NCI-H2171 treated with DMSO at 0.1 percent for 48 hours (cell line): ENCODE measurements around the gene HES3.

ENCODE experiments used
- DNase-seq: peaks from one replicate; lab custom pipeline; 2025; lab: John Stamatoyannopoulos, UW

Gene HES3, protein sequence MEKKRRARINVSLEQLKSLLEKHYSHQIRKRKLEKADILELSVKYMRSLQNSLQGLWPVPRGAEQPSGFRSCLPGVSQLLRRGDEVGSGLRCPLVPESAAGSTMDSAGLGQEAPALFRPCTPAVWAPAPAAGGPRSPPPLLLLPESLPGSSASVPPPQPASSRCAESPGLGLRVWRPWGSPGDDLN

GRCh38 chr1:6243993-6244392 is at the start of gene HES3:
Gene HES3 (plus strand): TSS chr1:6244179. CDS start chr1:6244366, 187 bp downstream.
- no peak for DNase-seq

DNA sequence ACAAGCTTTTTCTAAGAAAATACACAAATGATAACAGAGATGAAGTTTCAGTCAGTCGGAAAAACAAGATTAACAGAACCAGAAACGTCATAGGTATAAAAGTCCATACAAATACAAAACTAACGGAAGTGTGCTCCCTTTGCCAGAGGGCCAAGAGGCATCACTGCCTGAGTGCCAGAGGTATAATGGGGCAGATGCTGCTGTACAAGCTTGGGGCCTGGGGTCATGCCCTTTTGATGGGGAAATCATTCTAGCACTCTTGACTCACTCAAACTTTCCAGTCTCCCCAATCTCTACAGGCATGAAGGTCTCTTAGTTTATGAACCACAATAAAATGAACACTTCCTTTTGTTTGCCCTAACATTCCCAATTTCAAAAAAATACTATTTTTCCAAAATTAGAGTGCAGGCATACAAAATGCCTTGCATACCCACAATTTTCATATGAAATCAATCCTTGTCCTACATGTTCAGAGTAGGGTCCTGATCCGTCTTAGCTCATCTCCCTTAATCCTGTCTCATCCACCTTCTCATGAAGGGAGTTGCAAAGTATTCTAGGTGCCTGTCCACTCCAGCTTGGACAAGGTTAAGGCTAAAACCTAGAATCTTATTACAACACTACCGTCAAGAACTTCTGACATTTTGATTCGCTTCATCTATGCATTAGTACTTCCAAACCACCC is 46.1 kb upstream of the HES3 start:
- DNase-seq, result no peak

GRCh38 chr1:6198646-6199297 is 45.2 kb upstream of the HES3 start:
- no peak for DNase-seq

GRCh38 chr1:6199298-6200187 is 44.4 kb upstream of the HES3 start, which contains the start of gene RPL22:
Gene RPL22 (minus strand): TSS chr1:6199595. CDS start chr1:6199573, 22 bp downstream.
- peak; percentile 99 for DNase-seq

DNA sequence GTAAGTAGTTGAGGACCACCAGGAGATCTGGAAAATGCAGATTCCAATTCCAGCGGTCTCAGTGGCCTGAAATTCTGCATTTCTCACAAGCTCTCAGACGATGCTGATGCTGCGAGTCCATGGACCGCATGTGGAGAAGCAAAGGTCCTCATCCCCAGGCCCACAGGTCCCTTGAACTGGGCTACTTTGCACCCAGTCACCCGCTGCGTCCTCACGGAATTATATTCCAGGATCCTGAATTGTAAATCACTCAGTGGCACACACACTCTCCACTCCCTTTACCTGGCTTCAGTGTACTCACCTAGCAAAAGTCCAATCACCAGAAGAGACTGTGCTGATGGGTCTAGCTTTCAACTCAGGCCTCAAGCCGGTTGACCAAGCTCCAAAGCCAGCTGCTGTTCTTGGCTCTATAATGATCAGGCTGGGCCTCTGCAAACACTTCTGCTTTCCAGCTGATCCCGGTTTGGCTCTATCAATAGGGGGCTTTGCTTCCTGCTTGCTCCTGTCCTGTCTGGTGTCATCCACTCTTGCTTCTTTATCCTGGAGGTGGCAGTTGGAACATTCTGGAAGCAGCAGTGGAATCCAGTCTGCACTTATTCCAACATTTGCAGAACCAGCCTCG is 43.7 kb upstream of the HES3 start:
- DNase-seq, result no peak

- DNase-seq, result no peak
Observed at GRCh38 chr1:6202256-6202655, 41.7 kb upstream of the HES3 start.

DNA sequence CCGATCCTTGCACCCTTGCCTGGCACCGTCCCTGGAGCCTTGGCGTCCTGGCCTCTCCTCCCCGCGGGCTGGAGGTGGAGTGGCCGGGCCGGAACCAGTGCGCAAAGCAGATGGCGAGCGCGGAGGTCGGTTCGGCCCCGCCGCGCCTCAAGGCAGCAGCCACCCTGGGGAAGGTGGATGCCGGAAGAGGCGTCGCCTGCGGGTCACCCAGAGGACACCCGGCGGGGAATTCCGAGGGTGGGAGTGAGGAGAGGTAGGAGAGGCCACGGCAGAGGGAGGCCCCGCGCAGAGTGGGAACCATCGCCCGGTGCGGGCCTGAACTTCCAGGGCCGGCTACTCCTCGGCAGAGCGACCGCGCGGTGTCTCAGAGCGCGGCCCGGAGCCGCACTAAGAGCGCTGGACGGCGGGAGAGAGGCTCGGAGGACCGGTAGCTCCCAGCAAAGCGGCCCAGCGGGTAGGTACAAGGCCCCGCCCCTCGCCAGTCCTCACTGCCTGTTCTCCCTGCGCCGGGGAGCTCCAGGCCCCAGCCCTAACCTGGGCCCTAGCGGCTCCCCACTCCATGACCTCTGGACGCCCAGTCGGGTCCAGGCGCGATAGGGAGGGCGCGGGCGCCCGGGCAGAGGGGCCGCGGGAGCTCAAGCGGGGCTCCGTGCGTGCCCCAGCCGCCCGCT is 38.0 kb upstream of the HES3 start, which contains the start of gene RNF207:
RNF207 (plus strand) TSS at position 271 of the 671 bp plus-strand sequence. CDS start 417 bp downstream, outside the sequence.
- DNase-seq, result no peak

GRCh38 chr1:6206520-6206855 is 37.5 kb upstream of the HES3 start:
- DNase-seq, result no peak

DNA sequence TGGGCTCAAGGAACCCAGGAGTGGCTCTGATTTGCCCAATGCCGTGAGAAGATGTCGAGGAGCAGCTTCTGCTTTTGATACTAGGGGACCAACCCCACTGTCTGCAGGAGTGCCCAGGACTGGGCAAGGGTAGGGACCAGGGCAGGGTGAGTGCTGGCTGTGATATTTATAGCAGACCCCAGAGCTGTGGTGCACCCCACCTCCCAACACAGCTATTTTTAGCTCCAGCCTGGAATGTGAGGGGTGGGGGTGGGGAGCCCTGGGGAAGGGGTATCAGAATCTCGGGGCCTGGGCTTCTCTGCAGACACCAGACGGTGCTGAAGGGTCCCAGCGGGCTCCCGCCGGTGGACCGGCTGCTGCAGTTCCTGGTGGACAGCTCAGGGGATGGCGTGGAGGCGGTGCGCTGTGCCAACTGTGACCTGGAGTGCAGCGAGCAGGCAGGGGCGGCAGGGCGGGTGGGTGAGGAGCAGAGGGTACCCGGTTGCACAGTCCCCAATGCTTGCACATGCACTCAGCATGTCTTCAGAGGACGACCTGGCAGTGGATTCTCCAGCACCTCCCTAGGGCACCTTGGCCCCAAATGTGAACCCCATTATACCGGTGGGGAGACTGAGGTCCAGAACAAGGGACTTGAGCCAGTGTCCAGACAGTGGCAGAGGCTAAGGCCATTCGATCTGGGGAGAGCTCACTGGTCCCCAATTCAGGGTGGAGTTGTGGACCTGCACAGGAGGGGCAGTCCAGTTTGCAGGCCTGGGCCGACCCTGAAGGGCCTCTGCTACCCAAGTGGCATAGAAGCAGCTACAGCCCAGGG is 36.7 kb upstream of the HES3 start:
- no peak for DNase-seq

DNA sequence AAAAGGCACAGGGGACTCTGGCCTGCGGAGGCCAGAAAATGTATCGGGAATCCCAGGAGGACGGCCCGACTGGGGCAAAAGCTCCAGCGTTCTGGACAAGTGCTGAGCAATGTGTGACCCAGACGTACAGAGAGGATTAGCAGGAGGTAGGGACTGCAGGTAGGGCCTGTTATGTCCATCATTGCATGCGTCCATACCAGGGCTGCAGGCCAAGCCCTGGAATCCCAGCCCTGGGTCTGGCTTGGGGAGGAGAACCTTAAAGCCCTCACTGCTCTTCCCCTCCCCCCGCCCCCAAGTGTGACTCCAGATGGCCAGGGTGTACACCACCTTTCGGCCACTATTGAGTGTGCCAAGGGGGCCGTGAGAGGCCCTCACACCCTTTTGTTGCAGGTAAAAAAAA is 36.1 kb upstream of the HES3 start:
- no peak for DNase-seq

DNA sequence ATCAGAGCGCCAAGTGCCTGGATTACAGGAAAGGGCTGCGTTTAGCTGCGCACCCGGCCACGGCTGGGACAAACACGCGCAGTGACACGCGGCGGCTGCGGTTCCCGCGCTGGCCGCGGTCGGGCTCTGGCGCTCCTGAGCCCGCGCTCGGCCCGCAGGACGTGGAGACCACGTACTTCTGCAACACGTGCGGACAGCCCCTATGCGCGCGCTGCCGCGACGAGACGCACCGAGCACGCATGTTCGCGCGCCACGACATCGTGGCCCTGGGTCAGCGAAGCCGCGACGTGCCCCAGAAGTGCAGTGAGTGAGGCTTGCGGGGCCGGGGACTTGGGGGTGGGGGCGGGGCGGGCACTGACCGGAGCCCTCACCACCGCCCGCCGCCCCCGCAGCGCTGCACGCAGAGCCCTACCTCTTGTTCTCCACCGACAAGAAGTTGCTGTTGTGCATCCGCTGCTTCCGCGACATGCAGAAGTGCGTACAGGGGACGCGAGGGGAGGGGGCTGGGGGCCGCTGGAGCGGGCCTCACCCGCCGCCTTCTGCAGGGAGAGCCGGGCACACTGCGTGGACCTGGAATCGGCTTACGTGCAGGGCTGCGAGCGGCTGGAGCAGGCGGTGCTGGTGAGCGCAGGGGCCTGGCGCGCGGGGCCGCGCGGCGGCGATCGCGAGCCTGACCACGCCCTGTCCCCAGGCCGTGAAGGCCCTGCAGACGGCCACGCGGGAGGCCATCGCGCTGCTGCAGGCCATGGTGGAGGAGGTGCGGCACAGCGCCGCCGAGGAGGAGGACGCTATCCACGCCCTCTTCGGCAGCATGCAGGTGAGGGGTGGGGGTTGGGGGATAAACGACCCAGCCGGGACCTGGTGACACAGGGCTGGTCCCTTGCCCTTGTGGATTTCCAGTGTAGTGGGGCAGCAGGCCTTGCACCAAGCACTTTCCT is 35.0 kb upstream of the HES3 start:
- no peak for DNase-seq

DNA sequence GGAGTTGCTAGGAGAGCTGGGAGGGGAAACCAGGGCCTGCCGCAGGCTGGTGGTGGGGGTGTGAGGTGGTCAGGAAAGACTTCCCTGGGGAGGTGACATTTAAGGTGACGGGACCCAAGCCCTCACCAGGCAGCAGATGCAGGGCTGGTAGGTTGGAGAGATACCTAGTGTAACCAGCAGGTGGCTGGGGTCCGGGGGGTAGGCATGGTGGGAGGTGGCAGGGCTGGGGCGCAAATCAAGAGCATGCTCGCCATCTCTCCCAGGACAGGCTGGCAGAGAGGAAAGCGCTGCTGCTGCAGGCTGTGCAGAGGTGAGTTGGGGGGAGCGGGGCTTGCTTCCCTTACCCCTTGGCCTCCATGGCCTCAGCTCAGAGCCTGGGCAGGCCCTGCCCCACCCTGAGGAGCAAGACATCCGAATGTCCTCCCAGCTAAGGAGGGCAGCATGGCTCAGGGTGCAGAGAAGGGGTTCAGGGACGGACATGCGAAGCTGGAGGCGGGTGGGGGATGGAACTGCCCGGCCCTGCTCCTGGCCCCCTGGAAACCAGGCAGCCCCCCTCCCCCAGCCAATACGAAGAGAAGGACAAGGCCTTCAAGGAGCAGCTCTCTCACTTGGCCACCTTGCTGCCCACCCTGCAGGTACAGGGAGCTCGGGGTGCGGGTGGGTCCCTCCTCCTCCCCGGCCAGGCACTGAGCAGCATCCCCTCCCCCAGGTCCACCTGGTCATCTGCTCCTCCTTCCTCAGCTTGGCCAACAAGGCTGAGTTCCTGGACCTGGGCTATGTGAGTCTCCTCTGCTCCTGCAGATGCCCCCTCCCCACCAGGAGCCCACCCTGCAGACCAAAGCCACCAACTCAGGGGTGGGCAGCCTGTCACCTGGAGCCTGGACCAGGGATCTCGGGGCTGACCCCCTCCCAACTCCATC is 34.1 kb upstream of the HES3 start:
- no peak for DNase-seq

DNA sequence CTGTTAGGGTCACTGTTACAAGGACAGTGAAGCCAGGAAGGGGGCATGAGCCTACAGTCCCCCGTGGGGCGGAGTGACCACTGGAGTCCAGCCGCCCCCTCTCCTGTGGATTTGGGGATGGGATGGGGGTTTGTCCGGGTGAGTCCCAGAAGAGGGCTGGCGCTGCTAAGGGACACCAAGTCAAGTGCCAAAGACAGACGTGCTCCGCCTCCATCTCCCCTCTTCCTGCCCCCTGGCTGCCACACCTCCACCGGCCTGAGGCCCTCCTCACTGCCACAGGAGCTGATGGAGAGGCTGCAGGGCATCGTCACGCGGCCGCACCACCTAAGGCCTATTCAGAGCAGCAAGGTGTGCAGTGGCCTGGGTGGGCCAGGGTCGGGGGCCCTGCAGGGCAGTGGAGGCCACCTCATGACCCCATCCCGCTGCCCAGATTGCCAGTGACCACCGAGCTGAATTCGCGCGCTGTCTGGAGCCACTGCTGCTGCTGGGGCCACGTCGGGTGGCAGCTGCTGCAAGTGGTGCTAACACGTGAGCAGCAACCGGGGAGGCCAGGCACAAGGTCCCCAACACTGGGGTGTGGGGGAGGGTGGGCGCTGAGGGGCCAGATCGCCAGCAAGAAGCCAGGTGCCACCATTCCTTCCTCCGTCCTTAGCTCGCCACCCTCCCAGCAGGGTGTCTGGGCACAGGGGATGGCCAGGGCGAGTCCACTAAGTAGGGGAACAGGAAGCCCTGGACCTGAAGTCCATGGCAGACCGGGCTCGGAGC is 33.2 kb upstream of the HES3 start:
- DNase-seq, result no peak

DNA sequence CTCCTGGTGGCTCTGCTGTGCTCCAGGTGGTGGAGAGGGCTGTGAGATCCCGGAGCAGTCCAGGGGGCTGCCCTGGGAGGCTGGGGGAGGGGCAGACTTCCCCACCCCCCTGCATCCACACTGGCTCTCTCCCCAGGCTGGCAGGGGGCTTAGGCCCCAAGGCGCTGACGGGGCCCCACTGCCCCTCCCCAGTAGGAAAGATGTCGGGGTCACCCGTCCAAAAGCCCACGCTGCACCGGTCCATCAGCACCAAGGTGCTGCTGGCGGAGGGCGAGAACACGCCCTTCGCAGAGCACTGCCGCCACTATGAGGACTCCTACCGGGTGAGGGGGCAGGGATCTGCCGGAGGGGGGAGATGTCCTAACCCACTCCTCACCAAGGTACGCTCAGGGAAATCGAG is 32.2 kb upstream of the HES3 start:
- no peak for DNase-seq

DNA sequence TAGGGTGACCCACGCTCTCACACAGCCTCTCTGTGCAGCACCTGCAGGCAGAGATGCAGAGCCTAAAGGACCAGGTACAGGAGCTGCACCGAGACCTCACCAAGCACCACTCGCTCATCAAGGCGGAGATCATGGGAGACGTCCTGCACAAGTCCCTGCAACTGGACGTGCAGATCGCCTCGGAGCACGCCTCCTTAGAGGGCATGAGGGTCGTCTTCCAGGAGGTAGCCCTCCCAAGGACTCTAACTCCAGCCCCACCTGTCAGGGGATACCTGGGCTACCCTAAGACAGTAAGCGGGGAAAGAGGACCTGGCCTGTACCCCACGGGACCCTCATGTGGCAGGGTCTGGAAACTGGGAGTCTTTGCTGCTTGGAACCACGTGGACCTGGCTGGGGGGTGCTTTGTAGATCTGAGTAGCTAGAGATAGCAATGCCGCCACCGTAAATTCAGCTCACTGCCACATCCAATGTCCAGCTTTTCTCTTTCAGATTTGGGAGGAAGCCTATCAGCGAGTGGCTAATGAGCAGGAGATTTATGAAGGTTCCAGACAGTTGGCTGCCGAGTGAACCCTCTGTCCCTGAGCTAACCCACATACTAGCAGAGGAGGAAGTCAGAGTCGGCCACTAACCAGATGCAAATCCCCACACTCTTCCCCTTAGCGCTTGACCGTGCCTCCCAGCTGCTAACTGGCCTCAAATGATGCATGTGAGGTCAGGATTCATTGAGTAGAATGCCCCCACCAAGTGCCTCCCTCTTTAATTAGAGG is 31.6 kb upstream of the HES3 start:
- no peak for DNase-seq

DNA sequence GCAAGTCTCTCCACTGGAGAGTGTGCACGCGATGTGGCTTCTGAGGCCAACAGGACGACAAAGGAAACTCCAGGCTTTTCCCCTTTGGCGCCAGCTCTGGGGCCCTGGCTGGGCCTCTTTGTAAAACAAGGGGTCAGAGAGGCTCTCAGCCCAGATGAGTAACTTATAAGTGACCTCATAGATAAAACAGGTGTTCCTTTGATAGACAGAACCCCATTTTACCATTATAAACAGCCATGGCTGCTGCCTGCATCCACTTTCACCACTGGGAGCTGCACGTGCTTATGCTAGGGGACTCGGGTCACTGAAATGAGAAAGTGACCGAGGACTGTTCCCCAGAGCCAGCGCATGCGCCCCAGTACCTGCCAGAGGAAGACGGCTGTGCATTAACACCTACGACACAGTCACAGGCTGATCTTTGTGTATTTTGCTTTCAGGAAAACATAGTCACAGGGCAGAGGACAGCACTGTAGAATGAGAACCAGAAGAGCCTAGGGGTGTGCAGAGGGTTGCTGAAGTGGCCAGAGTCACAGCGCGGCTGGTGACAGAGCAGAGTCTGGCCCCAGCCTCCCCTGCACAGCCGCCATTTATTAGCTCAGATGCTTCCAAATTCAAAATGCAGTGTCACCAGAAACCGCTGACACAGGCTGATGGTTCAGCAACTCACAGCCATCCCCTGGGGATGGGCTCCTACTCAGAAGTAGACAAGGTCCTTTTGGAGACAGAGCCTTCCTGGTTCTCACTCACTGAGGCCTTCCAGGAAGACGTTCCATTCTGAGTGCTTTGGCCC is 25.4 kb upstream of the HES3 start:
- no peak for DNase-seq
